HG02852 (cell line): Measurements from ENCODE around the gene MAPK4.
"Not testable (repeated sequence)": the region's sequence is repeated elsewhere in the genome, so short reads cannot be mapped to it uniquely, and the experiment has no call there.

Experiments used
- ATAC-seq: cut with Tn5 transposase; IDR thresholded peaks from one replicate; pipeline ENCODE4 v1.9.1; 2021; ENCODE audit warnings: mild to moderate bottlenecking, moderate library complexity; ENCODE audit not compliant: unreplicated experiment

Gene MAPK4

DNA sequence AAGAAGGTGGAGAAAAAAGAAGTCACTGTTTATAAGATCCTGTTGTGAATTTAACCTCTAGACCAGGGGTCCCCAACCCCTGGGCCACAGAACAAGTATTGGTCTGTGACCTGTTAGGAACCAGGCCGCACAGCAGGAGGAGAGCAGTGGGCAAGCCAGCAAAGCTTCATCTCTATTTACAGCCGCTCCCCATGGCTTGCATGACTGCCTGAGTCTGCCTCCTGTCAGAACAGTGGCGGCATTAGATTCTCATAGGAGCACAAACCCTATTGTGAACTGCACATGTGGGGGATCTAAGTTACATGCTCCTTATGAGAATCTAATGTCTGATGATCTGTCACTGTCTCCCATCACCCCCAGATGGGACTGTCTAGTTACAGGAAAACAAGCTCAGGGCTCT lies 13.3 kb downstream of the MAPK4 start:
- not testable (repeated sequence) for ATAC-seq

GRCh38 chr18:50573679-50574078 lies 13.8 kb downstream of the MAPK4 start:
- no peak for ATAC-seq

- no peak for ATAC-seq
Observed at GRCh38 chr18:50578030-50578429, 18.1 kb downstream of the MAPK4 start.

DNA sequence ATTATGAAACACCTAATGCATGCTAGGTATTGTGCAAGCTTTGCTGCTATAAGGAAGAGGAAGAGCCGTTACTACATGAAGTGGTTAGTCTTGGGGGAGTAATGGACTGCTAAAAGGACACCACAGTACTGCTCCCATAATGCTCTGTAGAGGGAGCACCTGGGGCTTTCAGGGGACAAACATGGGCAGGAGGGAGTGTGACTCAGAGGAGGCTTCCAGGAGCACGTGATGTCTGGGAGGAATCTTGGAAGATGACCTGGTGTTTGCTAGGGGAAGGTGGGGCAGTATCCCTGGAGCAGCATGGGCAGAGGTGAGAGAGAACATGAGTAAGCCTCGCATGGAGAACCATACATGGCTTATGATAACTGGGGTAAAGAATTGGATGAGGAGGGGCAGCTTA lies 18.8 kb downstream of the MAPK4 start:
- no peak for ATAC-seq

- no peak for ATAC-seq
Observed at GRCh38 chr18:50579061-50579774, 19.3 kb downstream of the MAPK4 start.

- ATAC-seq, result no peak
Observed at GRCh38 chr18:50581517-50581916, 21.6 kb downstream of the MAPK4 start.

GRCh38 chr18:50582500-50582899 lies 22.6 kb downstream of the MAPK4 start:
- no peak for ATAC-seq

GRCh38 chr18:50586710-50587109 lies 26.8 kb downstream of the MAPK4 start:
- no peak for ATAC-seq

DNA sequence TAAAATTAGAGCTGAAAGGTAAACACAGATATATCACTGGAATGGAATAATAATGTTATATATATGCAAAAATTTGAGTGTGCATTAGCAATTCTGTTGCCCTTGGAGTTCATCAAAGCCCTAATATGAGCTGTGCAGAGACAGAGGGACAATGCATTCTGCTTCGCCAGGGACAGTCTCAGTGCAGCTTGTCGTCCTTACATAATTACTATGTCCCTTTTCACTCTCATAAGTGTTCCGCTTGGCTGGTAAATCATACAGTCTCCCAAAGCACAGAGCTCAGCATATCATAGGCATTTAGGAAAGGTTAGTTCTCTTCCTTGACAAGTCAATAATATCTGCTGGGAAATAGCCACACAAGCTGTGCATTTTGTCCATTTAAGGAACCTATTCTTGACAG lies 30.7 kb downstream of the MAPK4 start:
- ATAC-seq, result no peak

- no peak for ATAC-seq
Observed at GRCh38 chr18:50594012-50594411, 34.1 kb downstream of the MAPK4 start.

- no peak for ATAC-seq
Observed at GRCh38 chr18:50594942-50595341, 35.1 kb downstream of the MAPK4 start.

GRCh38 chr18:50602466-50602865 lies 42.6 kb downstream of the MAPK4 start:
- ATAC-seq, result no peak

DNA sequence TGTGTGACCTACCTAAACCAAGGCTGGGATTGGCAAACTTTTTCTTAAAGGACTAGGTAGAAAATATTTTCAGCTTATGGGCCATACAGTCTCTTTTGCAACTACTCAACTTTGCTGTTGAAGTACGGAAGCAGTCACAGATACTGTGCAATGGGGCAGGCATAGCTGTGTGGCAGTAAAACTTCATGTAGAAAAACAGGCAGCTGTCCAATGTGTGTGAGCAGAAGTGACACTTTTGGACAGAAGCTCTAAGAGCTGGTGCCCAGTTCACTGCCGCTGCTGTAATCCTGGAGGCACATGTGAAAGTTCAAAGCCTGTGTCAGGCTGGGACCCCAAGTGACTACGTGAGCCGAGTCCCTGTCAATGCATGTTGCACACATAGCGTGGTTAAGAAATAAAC lies 46.7 kb downstream of the MAPK4 start:
- no peak for ATAC-seq

- no peak for ATAC-seq
Observed at GRCh38 chr18:50607378-50607926, 47.6 kb downstream of the MAPK4 start.

DNA sequence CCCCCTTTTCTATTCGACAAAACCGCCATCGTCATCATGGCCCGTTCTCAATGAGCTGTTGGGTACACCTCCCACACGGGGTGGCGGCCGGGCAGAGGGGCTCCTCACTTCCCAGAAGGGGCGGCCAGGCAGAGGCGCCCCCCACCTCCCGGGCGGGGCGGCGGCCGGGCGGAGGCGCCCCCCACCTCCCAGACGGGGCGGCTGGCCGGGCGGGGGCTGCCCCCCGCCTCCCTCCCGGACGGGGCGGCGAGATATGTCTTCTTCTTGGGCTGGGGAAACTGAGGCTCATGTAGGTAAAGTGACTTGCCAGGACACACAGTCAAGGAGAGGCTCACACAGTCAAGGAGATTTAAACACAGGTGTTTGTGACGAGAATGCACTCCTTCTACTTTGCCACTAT lies 49.3 kb downstream of the MAPK4 start:
- not testable (repeated sequence) for ATAC-seq

DNA sequence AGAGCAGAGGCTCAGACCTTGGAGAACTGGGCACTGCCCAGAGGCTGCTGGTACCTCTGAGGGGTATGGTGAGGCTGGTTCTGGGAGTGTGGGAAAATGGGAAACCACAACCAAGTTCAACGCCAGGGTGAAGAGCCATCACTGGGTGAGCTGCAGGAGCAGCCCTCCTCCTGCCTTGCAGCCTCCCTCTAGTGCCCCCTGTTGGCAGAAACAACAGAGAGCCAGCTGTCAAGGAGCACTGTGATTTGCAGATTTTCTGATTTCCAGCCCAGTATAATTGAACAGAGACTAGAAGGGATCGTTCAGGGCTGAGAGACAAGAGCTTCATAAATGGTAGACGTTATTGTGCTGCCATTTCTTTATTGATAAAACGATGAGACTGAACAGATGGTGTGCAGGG lies 50.5 kb downstream of the MAPK4 start:
- no peak for ATAC-seq

- no peak for ATAC-seq
Observed at GRCh38 chr18:50611529-50611941, 51.6 kb downstream of the MAPK4 start.

- no peak for ATAC-seq
Observed at GRCh38 chr18:50614838-50615237, 55.0 kb downstream of the MAPK4 start.

GRCh38 chr18:50616484-50617048 lies 56.7 kb downstream of the MAPK4 start:
- no peak for ATAC-seq

GRCh38 chr18:50619861-50620275 lies 60.0 kb downstream of the MAPK4 start:
- no peak for ATAC-seq

- no peak for ATAC-seq
Observed at GRCh38 chr18:50620319-50620718, 60.4 kb downstream of the MAPK4 start.

DNA sequence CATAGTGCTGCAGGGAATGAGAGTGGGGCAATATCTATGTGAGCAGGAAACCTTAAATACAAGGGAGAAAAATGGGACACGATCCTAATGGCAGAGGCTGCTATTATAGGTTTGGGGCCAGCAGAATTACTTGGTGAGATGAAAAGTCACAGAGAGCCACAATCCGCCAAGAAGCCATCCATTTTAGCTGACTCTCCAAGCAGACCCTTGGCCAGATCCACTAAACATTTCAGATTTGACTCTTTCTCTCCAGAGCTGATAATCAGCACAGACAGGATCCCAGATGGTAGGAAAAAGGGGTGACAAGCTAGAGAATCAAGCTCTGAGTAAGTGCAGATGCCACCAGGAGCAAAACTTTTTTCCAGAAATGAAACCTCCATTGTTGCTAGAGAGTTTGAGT lies 61.5 kb downstream of the MAPK4 start:
- ATAC-seq, result no peak

DNA sequence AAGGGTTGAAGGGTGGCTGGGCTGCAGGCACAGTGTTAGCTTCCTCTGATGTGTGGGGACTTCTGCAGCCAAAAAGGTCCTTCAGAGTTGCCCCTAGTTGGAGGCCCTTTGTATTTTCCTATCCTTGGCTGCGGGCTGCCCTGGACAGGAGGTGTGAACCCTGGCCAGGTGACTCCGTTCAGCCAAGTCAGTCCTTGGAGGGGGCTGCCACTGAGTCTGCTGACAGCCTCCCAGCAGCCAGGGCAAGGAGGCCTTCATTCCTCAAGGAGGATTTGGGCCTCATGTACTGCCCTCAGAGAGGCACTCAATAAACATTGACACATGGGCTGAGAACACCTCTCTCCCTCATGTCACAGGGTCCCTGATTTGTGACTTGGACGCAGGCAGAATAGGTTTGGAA lies 62.4 kb downstream of the MAPK4 start:
- ATAC-seq, result no peak
